HCT116 (cell line): ENCODE data around the gene RETREG1. TPM values are rescaled to one million over a fixed set of nuclear protein-coding genes. Genes with fewer than 3 reads are reported as not detected.

ENCODE experiments used
- ATAC-seq: fragments of 200-7000 bp; cut with Tn5 transposase; 2 replicates; pipeline ENCODE4 v1.9.1; 2020; ENCODE audit warnings: mild to moderate bottlenecking, moderate library complexity
- BruUV-seq: library from RNA; stranded (reverse); fragments of 400-500 nt; replicated peaks from 2 replicates; lab custom pipeline; 2021; lab: Mats Ljungman, UMichigan
- CTCF ChIA-PET: fragments of 300-600 bp; sonication (Branson Sonifier 250); formaldehyde crosslinking; loops from one replicate; lab custom pipeline; 2021; ENCODE audit warnings: antibody characterized with exemption; lab: Charles Lee
- POLR2A ChIA-PET: fragments of 300-600, 350-600 bp; sonication (Branson Sonifier 250); formaldehyde crosslinking; loops from one replicate; lab custom pipeline; 2021; ENCODE audit warnings: antibody characterized with exemption; lab: Charles Lee
- RAD21 ChIA-PET, 2 experiments: fragments of 300-600 bp; sonication (Branson Sonifier 250); formaldehyde crosslinking; loops; one replicate each; lab custom pipeline; 2023; ENCODE audit warnings: low total read pairs in 2 of 2; ENCODE audit not compliant: uncharacterized antibody in 2 of 2, unreplicated experiment in 2 of 2, low non-redundant PET in 1 of 2; lab: Charles Lee
- DNase-seq: peaks from one replicate; pipeline ENCODE4 v3.0.0-alpha.2; 2010; ENCODE audit warnings: low read depth, low spot score
- H2AFZ ChIP-seq: fragments of 200-600 bp; shearing (Covaris generic), sonication (generic); 2 replicates; pipeline ENCODE4 v1.6.1; 2017; ENCODE audit warnings: low read depth, mixed run types, mixed read lengths, antibody characterized with exemption, low read length; ENCODE audit not compliant: poor library complexity, severe bottlenecking
- H3K27ac ChIP-seq: 2 replicates; pipeline ENCODE4 v1.5.1; 2012; ENCODE audit warnings: low read depth, low read length
- H3K27me3 ChIP-seq: fragments of 200-600 bp; sonication (generic); 2 replicates; pipeline ENCODE4 v1.6.1; 2016; ENCODE audit warnings: mixed run types, low read length, mixed read lengths; ENCODE audit not compliant: insufficient read depth
- H3K36me3 ChIP-seq, 2 experiments: fragments of 200-500 bp in 1 of 2; fragments of 200-600 bp in 1 of 2; sonication (Bioruptor generic) in 1 of 2; sonication (generic) in 1 of 2; 2 replicates each; pipeline versions ENCODE4 v1.5.1 to v1.6.1; 2014 to 2016; ENCODE audit warnings: low read length in 2 of 2, inconsistent platforms in 1 of 2, mixed read lengths in 1 of 2, mixed run types in 1 of 2; ENCODE audit not compliant: insufficient read depth in 2 of 2, control insufficient read depth in 1 of 2
- H3K4me1 ChIP-seq, 2 experiments: fragments of 200-600 bp in 1 of 2; sonication (generic) in 1 of 2; 2 replicates each; pipeline versions ENCODE4 v1.5.1 to v1.6.1; 2012 to 2017; ENCODE audit warnings: low read length in 2 of 2, inconsistent platforms in 1 of 2, mild to moderate bottlenecking in 1 of 2, mixed read lengths in 1 of 2, mixed run types in 1 of 2, moderate library complexity in 1 of 2; ENCODE audit not compliant: insufficient read depth in 2 of 2, control insufficient read depth in 1 of 2
- H3K4me2 ChIP-seq: fragments of 200-600 bp; sonication (generic); 2 replicates; pipeline ENCODE4 v1.6.1; 2017; ENCODE audit warnings: mixed run types, low read length, mixed read lengths
- H3K4me3 ChIP-seq, 2 experiments: fragments of 200-600 bp in 1 of 2; sonication (generic) in 1 of 2; replicated peaks in 1 of 2; 2 replicates each; pipeline ENCODE4 v1.5.1; 2011 to 2016; ENCODE audit warnings: low read length in 2 of 2, control low read depth in 1 of 2, low read depth in 1 of 2, mild to moderate bottlenecking in 1 of 2, mixed read lengths in 1 of 2, mixed run types in 1 of 2
- H3K79me2 ChIP-seq: fragments of 200-600 bp; sonication (generic); 2 replicates; pipeline ENCODE4 v1.6.1; 2017; ENCODE audit warnings: mild to moderate bottlenecking, mixed run types, low read length, moderate library complexity, mixed read lengths; ENCODE audit not compliant: insufficient read depth
- H3K9ac ChIP-seq: fragments of 200-600 bp; sonication (generic); 2 replicates; pipeline ENCODE4 v1.6.1; 2016; ENCODE audit warnings: low read length, mixed read lengths
- H3K9me2 ChIP-seq: fragments of 200-600 bp; sonication (generic), shearing (Covaris generic); 2 replicates; pipeline ENCODE4 v1.6.1; 2017; ENCODE audit warnings: mixed run types, mild to moderate bottlenecking, moderate library complexity; ENCODE audit not compliant: insufficient read depth
- H3K9me3 ChIP-seq, 2 experiments: fragments of 200-500 bp in 1 of 2; fragments of 200-600 bp in 1 of 2; sonication (Bioruptor generic) in 1 of 2; sonication (generic) in 1 of 2; 2 replicates each; pipeline ENCODE4 v1.6.1; 2014 to 2017; ENCODE audit warnings: low read length in 2 of 2, mixed read lengths in 2 of 2, inconsistent platforms in 1 of 2, low read depth in 1 of 2, mild to moderate bottlenecking in 1 of 2, mixed run types in 1 of 2, moderate library complexity in 1 of 2; ENCODE audit not compliant: control insufficient read depth in 1 of 2, insufficient read depth in 1 of 2
- H4K20me1 ChIP-seq: fragments of 200-600 bp; sonication (generic), shearing (Covaris generic); 2 replicates; pipeline ENCODE4 v1.6.1; 2017; ENCODE audit warnings: mixed run types, mild to moderate bottlenecking, moderate library complexity; ENCODE audit not compliant: insufficient read depth
- EZH2phosphoT487 ChIP-seq: fragments of 200-600 bp; IDR thresholded peaks from 2 replicates; pipeline ENCODE4 v1.6.1; 2018; ENCODE audit warnings: antibody characterized with exemption, borderline replicate concordance
- POLR2A ChIP-seq: IDR thresholded peaks from 2 replicates; pipeline ENCODE4 v1.7.0; 2011; ENCODE audit warnings: borderline replicate concordance; ENCODE audit not compliant: insufficient read depth, insufficient read length; ENCODE audit errors: extremely low read depth
- SRF ChIP-seq: IDR thresholded peaks from 2 replicates; pipeline ENCODE4 v1.6.1; 2012; ENCODE audit warnings: low read depth
- YY1 ChIP-seq: IDR thresholded peaks from 2 replicates; pipeline ENCODE4 v1.6.1; 2011; ENCODE audit warnings: low read length, low read depth, moderate library complexity, mild to moderate bottlenecking; ENCODE audit not compliant: insufficient replicate concordance; ENCODE audit errors: extremely low read depth
- intact Hi-C: fragments of 100-400 bp; cut with micrococcal nuclease; formaldehyde crosslinking; loops from 2 replicates; pipeline ENCODE4 v1.10.0; 2022
- total RNA-seq: library from RNA; stranded (reverse); gene quantifications from one replicate; pipeline ENCODE4 v1.2.1, GENCODE V29; 2021; ENCODE audit not compliant: unreplicated experiment
- TF ChIP-seq, protein P1 (sequence below): IDR thresholded peaks from 2 replicates; pipeline ENCODE4 v1.6.1; 2012; ENCODE audit warnings: low read depth
- TF ChIP-seq, protein P2 (sequence below): IDR thresholded peaks from 2 replicates; pipeline ENCODE4 v1.6.1; 2012

The RETREG1 gene
- total RNA-seq, 1 experiment from 2014 or later = 6.0 TPM

DNA sequence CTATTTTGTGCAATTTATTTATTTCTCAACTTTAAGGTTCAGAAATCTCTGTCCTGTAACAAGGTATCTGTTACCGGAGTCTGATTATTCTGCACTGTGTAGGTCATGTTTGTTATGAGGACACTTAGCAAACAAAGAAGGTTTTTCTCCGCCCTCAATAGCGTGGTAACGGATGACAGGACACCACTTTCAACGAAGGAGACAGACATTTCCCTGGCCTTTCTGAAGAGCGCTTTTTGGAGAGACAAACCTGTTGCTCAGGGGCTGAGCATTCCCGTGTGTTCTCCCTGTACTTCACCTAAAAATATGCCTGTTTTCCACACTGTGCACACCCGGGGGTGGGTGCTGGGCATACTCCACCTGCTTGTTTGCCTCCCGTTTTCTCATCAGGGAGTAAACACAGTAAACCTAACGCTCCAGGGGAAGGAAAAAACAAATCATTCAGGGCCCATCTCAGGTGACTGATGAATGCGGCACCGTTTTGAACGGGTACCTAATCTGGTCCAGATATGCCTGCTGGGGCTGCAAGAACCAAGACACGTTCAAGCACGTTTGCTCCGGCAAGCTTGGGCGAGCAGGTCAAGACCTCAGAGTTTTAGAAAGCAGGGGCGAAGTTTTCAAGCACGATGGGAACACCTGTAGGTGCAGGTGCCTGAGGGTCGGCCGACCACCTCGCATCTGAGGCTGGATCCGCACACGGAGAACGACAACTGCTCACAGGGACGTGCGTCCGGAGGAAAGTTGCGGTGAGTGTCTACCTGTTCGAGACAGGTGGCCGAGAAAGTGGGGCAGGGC, 859 bp downstream of the RETREG1 start:
- CTCF ChIA-PET = no interaction called here
- TSS peak; percentile 34 for BruUV-seq

More for the DNA sequence above, 859 bp downstream of the RETREG1 start:
- Histone ChIP-seq H4K20me1 (no peaks in the 10 kb centered on the region), H3K9me3 (no peaks in the 10 kb centered on the region), H2AFZ (no peak overlapping the region), H3K27me3 (no peaks in the 10 kb centered on the region), H3K4me1 (peaks cover 3 to 11% of the 10 kb centered on the region in 2 experiments; a peak in 2 of 4 replicates), H3K36me3 (no peaks in the 10 kb centered on the region), H3K4me3 (peak overlapping the region; percentile 70 to 73), H3K4me2 (peak overlapping the region; percentile 92), H3K79me2 (no peaks in the 10 kb centered on the region), H3K27ac (peak overlapping the region; percentile 27; the same call in 1 of the 2 replicates), H3K9ac (peak overlapping the region; percentile 64), H3K9me2 (no peaks in the 10 kb centered on the region)
- DNase-seq = no peak
- intact Hi-C loops = no loop called here
- peak; percentile 16 for ATAC-seq
- ChIA-PET POLR2A (no interaction called here), RAD21 (no interaction called here)
- no peak for TF ChIP-seq YY1
- TF ChIP-seq, protein P1, sequence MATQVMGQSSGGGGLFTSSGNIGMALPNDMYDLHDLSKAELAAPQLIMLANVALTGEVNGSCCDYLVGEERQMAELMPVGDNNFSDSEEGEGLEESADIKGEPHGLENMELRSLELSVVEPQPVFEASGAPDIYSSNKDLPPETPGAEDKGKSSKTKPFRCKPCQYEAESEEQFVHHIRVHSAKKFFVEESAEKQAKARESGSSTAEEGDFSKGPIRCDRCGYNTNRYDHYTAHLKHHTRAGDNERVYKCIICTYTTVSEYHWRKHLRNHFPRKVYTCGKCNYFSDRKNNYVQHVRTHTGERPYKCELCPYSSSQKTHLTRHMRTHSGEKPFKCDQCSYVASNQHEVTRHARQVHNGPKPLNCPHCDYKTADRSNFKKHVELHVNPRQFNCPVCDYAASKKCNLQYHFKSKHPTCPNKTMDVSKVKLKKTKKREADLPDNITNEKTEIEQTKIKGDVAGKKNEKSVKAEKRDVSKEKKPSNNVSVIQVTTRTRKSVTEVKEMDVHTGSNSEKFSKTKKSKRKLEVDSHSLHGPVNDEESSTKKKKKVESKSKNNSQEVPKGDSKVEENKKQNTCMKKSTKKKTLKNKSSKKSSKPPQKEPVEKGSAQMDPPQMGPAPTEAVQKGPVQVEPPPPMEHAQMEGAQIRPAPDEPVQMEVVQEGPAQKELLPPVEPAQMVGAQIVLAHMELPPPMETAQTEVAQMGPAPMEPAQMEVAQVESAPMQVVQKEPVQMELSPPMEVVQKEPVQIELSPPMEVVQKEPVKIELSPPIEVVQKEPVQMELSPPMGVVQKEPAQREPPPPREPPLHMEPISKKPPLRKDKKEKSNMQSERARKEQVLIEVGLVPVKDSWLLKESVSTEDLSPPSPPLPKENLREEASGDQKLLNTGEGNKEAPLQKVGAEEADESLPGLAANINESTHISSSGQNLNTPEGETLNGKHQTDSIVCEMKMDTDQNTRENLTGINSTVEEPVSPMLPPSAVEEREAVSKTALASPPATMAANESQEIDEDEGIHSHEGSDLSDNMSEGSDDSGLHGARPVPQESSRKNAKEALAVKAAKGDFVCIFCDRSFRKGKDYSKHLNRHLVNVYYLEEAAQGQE = no peak
- TF ChIP-seq SRF = no peak
- no peak for TF ChIP-seq EZH2phosphoT487
- TF ChIP-seq, protein P2, sequence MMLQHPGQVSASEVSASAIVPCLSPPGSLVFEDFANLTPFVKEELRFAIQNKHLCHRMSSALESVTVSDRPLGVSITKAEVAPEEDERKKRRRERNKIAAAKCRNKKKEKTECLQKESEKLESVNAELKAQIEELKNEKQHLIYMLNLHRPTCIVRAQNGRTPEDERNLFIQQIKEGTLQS = no peak
- TF ChIP-seq POLR2A = no peak
